WTC11 (cell line): Measurements from ENCODE around the gene PTPN6. TPM values are rescaled to one million over a fixed set of nuclear protein-coding genes. Genes with fewer than 3 reads are reported as not detected.

Experiments
- ATAC-seq: fragments of 200-7000 bp; cut with Tn5 transposase; 2 replicates; pipeline ENCODE4 v1.10.0; 2021; ENCODE audit warnings: mild to moderate bottlenecking, moderate library complexity
- CTCF ChIA-PET: fragments of 300-600 bp; sonication (Branson Sonifier 250); formaldehyde crosslinking; loops from one replicate; lab custom pipeline; 2021; ENCODE audit warnings: antibody characterized with exemption; lab: Charles Lee
- POLR2A ChIA-PET: fragments of 350-600 bp; sonication (Branson Sonifier 250); formaldehyde crosslinking; loops from one replicate; lab custom pipeline; 2021; ENCODE audit warnings: antibody characterized with exemption; lab: Charles Lee
- DNase-seq: peaks from one replicate; pipeline ENCODE4 v3.0.0; 2021; ENCODE audit warnings: low spot score
- H3K27ac Mint-ChIP-seq: 2 replicates; pipeline ENCODE4 v1.8.0; 2021; ENCODE audit warnings: mixed read lengths
- H3K27me3 Mint-ChIP-seq: 2 replicates; pipeline ENCODE4 v1.8.0; 2021; ENCODE audit warnings: low read depth, mild to moderate bottlenecking, moderate library complexity, mixed read lengths
- H3K36me3 Mint-ChIP-seq: 2 replicates; pipeline ENCODE4 v1.8.0; 2021; ENCODE audit warnings: mixed read lengths
- H3K4me1 Mint-ChIP-seq: 2 replicates; pipeline ENCODE4 v1.8.0; 2022; ENCODE audit warnings: mixed read lengths
- H3K4me3 Mint-ChIP-seq: 2 replicates; pipeline ENCODE4 v1.8.0; 2021; ENCODE audit warnings: mild to moderate bottlenecking, moderate library complexity, mixed read lengths
- H3K9me3 Mint-ChIP-seq: 2 replicates; pipeline ENCODE4 v1.8.0; 2021; ENCODE audit warnings: mixed read lengths
- SOX15 ChIP-seq: fragments of 250-450 bp; sonication (Bioruptor Pico); IDR thresholded peaks from 2 replicates; pipeline ENCODE4 v1.9.0; 2021; ENCODE audit warnings: mild to moderate bottlenecking
- TEAD4 ChIP-seq: sonication (generic); formaldehyde crosslinking; IDR thresholded peaks from 2 replicates; pipeline ENCODE4 v1.8.0; 2022; ENCODE audit warnings: mild to moderate bottlenecking, missing genetic modification reagents
- total RNA-seq: library from RNA; stranded (reverse); gene quantifications from 3 replicates; pipeline ENCODE4 v1.2.3, GENCODE V29; 2021
- TF ChIP-seq, protein P1 (sequence below): sonication (generic); formaldehyde crosslinking; IDR thresholded peaks from 2 replicates; pipeline ENCODE4 v1.8.0; 2022; ENCODE audit warnings: mild to moderate bottlenecking, missing genetic modification reagents
- TF ChIP-seq, protein P2 (sequence below): sonication (generic); formaldehyde crosslinking; IDR thresholded peaks from 2 replicates; pipeline ENCODE4 v1.8.1; 2023; ENCODE audit warnings: mild to moderate bottlenecking, missing genetic modification reagents
- TF ChIP-seq, protein P3 (sequence below): sonication (generic); formaldehyde crosslinking; IDR thresholded peaks from 2 replicates; pipeline ENCODE4 v1.8.1; 2022; ENCODE audit warnings: mild to moderate bottlenecking, missing genetic modification reagents, moderate library complexity, borderline replicate concordance
- TF ChIP-seq, protein P4 (sequence below): sonication (generic); formaldehyde crosslinking; IDR thresholded peaks from 2 replicates; pipeline ENCODE4 v1.8.0; 2022; ENCODE audit warnings: missing genetic modification reagents
- TF ChIP-seq, protein P5 (sequence below): fragments of 250-450 bp; sonication (Bioruptor Pico); conservative IDR thresholded peaks from 2 replicates; pipeline ENCODE4 v1.9.0; 2021; ENCODE audit warnings: mild to moderate bottlenecking

PTPN6 gene
- total RNA-seq, 1 experiment from 2014 or later: 27.1 TPM

DNA sequence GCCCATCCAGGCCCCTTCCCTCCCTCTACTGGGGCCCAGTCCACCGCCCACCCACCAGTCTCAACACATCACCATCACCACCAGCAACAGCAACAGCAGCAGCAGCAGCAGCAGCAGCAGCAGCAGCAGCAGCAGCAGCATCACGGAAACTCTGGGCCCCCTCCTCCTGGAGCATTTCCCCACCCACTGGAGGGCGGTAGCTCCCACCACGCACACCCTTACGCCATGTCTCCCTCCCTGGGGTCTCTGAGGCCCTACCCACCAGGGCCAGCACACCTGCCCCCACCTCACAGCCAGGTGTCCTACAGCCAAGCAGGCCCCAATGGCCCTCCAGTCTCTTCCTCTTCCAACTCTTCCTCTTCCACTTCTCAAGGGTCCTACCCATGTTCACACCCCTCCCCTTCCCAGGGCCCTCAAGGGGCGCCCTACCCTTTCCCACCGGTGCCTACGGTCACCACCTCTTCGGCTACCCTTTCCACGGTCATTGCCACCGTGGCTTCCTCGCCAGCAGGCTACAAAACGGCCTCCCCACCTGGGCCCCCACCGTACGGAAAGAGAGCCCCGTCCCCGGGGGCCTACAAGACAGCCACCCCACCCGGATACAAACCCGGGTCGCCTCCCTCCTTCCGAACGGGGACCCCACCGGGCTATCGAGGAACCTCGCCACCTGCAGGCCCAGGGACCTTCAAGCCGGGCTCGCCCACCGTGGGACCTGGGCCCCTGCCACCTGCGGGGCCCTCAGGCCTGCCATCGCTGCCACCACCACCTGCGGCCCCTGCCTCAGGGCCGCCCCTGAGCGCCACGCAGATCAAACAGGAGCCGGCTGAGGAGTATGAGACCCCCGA lies 14.3 kb upstream of the PTPN6 start:
- peak; percentile 30 for DNase-seq
- H3K27ac Mint-ChIP-seq: peak overlapping the region; percentile 83

More for the DNA sequence above, 14.3 kb upstream of the PTPN6 start:
- ChIA-PET POLR2A (interaction anchor here (0.9 to 4.3 kb wide), 10 partner anchors 9 to 85 kb away, joined by 3 to 44 read pairs (median 8); partner anchors contain the start of genes CDCA3, LPCAT3, SPSB2 and TPI1), CTCF (interaction anchor here (0.5 to 6.9 kb wide), 15 partner anchors 9 to 173 kb away, joined by 3 to 93 read pairs (median 4); partner anchors contain the start of genes ATN1, LPCAT3 and SPSB2)
- Mint-ChIP-seq H3K4me1 (peaks cover 24% of the 10 kb centered on the region), H3K27me3 (no peaks in the 10 kb centered on the region), H3K4me3 (peak overlapping the region; percentile 69), H3K36me3 (peaks cover 46% of the 10 kb centered on the region)
- peak; percentile 19 for ATAC-seq
- TF ChIP-seq, protein P1, sequence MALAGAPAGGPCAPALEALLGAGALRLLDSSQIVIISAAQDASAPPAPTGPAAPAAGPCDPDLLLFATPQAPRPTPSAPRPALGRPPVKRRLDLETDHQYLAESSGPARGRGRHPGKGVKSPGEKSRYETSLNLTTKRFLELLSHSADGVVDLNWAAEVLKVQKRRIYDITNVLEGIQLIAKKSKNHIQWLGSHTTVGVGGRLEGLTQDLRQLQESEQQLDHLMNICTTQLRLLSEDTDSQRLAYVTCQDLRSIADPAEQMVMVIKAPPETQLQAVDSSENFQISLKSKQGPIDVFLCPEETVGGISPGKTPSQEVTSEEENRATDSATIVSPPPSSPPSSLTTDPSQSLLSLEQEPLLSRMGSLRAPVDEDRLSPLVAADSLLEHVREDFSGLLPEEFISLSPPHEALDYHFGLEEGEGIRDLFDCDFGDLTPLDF: no peak; the same call in 1 of the 2 replicates
- TF ChIP-seq TEAD4 (CRISPR knock-in tag) (no peak), SOX15 (CRISPR knock-in tag) (no peak)
- TF ChIP-seq, protein P2, sequence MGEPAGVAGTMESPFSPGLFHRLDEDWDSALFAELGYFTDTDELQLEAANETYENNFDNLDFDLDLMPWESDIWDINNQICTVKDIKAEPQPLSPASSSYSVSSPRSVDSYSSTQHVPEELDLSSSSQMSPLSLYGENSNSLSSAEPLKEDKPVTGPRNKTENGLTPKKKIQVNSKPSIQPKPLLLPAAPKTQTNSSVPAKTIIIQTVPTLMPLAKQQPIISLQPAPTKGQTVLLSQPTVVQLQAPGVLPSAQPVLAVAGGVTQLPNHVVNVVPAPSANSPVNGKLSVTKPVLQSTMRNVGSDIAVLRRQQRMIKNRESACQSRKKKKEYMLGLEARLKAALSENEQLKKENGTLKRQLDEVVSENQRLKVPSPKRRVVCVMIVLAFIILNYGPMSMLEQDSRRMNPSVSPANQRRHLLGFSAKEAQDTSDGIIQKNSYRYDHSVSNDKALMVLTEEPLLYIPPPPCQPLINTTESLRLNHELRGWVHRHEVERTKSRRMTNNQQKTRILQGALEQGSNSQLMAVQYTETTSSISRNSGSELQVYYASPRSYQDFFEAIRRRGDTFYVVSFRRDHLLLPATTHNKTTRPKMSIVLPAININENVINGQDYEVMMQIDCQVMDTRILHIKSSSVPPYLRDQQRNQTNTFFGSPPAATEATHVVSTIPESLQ: no peak
- TF ChIP-seq, protein P3, sequence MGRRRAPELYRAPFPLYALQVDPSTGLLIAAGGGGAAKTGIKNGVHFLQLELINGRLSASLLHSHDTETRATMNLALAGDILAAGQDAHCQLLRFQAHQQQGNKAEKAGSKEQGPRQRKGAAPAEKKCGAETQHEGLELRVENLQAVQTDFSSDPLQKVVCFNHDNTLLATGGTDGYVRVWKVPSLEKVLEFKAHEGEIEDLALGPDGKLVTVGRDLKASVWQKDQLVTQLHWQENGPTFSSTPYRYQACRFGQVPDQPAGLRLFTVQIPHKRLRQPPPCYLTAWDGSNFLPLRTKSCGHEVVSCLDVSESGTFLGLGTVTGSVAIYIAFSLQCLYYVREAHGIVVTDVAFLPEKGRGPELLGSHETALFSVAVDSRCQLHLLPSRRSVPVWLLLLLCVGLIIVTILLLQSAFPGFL (CRISPR knock-in tag): no peak
- TF ChIP-seq, protein P4, sequence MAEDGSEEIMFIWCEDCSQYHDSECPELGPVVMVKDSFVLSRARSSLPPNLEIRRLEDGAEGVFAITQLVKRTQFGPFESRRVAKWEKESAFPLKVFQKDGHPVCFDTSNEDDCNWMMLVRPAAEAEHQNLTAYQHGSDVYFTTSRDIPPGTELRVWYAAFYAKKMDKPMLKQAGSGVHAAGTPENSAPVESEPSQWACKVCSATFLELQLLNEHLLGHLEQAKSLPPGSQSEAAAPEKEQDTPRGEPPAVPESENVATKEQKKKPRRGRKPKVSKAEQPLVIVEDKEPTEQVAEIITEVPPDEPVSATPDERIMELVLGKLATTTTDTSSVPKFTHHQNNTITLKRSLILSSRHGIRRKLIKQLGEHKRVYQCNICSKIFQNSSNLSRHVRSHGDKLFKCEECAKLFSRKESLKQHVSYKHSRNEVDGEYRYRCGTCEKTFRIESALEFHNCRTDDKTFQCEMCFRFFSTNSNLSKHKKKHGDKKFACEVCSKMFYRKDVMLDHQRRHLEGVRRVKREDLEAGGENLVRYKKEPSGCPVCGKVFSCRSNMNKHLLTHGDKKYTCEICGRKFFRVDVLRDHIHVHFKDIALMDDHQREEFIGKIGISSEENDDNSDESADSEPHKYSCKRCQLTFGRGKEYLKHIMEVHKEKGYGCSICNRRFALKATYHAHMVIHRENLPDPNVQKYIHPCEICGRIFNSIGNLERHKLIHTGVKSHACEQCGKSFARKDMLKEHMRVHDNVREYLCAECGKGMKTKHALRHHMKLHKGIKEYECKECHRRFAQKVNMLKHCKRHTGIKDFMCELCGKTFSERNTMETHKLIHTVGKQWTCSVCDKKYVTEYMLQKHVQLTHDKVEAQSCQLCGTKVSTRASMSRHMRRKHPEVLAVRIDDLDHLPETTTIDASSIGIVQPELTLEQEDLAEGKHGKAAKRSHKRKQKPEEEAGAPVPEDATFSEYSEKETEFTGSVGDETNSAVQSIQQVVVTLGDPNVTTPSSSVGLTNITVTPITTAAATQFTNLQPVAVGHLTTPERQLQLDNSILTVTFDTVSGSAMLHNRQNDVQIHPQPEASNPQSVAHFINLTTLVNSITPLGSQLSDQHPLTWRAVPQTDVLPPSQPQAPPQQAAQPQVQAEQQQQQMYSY: peak; percentile 46; the same call in 1 of the 2 replicates
- TF ChIP-seq, protein P5, sequence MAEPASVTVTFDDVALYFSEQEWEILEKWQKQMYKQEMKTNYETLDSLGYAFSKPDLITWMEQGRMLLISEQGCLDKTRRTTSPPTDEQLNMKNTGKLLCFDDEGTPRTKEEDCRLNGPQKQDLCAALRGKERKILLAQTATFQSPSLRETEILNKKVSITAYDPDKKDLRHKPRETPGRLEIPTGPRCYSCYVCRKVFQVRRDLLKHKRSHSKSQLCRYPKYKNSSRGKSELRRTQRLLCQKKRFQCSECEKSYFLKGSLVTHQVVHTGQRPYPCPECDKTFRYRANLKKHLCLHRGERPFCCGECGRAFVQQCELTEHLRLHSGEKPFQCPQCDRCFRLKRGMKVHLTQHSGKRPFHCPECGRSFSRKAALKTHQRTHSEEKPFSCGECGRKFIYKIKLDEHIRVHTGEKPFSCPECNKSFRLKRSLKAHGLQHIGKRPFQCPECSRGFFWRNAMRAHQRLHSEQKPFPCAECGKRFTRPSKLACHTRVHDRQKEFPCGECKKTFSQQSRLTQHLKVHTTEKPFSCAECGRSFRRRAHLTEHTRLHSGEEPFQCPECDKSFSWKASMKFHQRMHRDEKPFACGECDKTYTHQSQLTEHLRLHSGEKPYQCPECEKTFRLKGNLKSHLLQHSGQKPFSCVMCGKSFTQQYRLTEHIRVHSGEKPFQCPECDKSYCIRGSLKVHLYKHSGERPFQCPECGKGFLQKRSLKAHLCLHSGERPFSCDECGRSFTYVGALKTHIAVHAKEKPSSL: no peak
- TF ChIP-seq, all 79 proteins: peak for 1
- H3K9me3 Mint-ChIP-seq: no peaks in the 10 kb centered on the region
